GM18511 (cell line): Measurements from ENCODE around the gene SEMA5A.

Source experiments
- ATAC-seq: cut with Tn5 transposase; IDR thresholded peaks from one replicate; pipeline ENCODE4 v1.9.1; 2021; ENCODE audit warnings: mild to moderate bottlenecking, moderate library complexity; ENCODE audit not compliant: unreplicated experiment

Gene SEMA5A

DNA sequence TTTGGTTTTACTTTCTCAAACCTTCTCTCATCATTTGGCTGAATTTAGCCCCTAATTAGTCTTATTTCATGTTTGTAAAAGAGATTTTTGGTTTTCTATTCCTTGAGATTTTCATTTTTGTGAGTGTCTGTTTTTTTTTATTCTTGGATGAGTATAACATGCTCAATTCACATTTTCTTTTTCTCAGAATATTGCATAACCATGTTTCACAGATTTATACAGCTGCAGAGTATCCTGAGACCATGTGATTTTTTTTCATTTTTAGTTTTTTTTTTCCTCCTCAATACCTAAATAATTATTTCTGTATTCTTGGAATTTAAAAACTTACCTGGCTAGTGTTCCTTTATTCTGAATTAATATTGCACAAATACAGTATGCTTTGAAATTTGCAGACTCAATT is 361.9 kb downstream of the SEMA5A start:
- no peak for ATAC-seq

DNA sequence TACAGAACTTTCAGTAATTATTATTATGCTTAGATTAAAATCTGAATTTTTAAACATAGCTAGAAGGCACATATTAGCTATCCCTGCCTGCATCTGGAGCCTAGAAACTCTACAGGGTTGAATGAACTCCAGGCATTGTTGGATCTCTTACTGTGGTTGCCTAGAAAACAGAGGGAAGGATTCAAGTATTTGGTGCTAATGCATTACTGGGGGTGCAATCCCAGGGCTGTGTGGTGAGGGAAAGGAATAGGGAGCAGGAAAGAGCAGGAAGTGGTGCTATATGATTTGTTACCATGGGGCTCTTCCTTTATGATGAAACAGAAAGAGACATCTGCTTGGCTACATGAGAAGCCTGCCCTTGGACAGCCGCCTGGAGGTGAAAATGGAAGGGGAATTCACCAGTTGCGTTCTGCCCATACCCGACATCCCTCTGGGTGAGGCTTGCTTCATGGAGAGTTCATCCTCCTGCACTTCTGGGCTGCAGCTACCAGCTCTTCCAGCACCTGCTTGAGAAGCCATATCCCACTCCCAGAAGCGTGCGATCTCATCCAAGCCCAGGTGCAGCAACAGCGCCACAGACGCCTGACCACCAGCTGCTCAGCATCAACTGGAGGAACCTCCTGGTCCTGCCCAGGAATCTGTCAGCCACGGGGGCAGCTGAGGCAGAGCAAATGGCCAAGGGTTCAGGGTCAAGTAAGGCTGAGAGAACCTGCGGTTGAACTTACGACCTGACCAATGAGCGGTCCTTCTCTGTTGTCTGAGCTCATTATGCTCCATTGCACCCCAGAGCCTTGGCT is 362.8 kb downstream of the SEMA5A start:
- no peak for ATAC-seq

DNA sequence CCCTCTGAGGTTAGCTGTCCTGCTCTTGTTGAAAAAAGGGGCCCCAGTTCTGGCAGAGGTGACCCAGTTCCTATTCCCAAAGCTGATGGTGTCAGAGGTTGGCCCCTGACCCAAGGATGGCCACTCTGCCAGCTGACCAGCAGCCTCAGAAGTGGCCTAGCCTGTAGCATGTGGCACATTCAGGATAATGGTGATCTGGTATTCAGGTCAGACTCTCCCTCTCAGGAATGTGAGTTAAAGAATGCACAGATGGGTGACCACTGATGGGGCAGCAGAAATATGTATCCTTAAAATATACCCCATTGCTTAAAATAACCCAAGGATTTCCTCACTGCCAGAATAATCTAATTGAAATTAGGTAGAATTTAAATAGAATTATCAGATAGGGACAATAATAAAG is 369.2 kb downstream of the SEMA5A start:
- no peak for ATAC-seq

DNA sequence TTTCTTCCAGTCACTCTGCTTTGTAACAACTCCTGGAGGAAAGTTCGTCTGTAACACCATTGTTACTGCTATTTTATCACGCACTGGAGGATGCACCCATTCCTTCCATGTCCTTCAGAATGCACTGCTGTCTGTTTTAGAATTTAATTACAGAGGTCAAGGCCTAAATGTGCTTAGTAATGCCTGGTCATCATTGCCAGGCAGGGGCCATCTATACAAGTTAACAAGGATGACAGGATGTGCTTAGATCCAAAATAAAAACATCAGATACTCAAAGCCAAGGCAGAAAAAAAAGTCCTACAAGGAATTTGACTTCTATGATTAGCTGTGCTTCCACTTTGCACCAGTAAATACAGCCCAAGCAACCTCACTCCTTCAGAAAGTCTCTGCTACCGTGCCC is 371.4 kb downstream of the SEMA5A start:
- no peak for ATAC-seq

DNA sequence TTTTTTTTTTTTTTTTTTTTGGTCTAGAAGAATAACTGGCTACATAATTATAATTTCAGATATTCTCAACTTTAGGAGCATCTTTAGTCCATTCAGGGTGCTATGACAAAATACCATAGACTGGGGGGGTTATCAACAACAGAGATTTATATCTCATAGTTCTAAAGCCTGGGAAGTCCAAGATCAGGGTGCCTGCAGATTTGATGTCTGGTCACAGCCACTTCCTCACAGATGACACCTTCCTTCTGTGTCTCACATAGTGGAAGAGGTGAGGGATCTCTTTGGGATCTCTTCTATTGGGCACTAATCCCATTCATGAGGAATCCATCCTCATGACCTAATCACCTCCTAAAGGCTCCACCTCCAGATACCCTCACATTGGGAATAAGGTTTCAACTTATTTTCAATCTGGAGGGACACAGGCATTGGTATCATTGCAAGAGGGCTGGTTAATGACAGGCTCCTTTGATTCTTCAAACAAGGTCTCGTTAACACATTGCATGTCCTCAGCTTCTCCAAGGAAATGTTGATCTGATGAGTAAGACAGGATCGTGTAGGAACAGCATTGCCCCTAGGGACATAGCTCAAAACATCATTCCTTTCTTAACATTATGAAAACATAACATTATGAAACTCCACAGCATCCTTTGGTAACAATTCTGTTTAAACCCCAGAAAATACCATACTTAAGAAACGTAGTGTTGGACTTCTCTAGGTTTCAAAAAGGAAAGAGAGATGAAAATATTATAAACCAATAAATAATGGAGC is 372.4 kb downstream of the SEMA5A start:
- no peak for ATAC-seq

DNA sequence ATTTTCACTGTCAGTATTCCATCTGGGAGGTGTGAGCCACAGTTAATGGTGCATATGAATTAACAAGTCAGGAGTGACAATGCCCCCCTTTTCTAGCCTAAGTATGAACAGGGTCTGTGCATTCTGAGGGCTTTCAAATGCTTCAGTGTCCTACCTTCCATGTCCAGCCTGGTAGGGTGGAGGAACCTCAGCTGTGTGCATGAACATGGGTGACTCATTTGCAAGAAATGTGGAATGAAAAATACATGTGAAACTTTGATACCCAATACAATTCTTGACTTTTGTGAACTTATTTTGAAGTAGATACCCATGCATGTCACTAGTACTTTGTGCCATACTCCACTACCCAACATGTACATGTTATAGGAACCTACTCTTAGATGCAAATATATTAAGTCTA is 375.8 kb downstream of the SEMA5A start:
- no peak for ATAC-seq

DNA sequence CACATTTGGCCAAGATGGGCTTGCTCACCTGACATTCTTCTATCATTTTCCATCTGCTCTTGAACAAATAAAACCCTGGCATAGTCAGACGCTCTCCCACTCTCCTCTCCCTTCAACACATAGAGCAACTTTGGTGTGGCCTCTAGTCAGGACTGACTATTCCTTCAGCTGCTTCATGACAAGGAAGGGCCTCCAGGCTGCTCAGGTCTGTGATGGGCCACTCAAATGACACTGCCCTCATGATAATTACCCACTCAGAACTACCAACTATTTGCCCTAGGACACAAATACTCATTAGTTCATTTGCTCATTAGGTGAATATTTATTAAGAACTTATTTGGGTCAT is 376.3 kb downstream of the SEMA5A start:
- no peak for ATAC-seq

DNA sequence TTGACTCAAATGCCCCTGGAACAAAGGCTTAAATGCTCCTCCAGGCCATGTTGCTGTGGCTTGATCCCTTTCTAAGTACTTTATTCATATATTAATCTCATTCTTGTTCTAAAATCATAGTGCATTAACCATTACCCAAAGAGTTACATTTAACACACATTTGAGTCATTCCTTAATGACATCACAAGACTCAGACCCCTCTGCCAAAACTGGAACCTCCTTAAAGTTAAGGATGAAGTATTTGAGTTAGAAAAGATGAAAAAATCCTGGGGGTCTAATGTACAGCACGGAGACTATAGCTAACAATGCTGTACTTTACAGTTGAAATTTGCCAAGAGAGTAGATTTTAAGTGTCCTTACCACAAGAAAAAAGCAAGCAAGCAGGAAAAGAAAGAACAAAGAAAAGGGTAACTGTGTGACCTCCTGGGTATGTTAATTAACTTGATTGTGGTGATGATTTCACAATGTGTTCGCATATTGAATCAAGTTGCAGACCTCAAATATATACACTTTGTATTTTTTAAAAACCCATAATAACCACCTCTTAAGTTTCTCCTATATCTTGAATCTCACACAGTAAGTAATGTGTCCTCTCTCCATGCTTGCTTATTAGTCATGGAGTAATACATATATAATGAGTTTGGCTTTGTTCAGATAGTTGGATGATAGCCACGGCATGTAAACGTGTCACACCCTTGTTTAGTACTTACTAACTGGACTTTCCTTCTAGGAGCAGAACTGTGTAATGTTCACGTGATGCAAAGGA is 376.9 kb downstream of the SEMA5A start:
- ATAC-seq, result no peak

DNA sequence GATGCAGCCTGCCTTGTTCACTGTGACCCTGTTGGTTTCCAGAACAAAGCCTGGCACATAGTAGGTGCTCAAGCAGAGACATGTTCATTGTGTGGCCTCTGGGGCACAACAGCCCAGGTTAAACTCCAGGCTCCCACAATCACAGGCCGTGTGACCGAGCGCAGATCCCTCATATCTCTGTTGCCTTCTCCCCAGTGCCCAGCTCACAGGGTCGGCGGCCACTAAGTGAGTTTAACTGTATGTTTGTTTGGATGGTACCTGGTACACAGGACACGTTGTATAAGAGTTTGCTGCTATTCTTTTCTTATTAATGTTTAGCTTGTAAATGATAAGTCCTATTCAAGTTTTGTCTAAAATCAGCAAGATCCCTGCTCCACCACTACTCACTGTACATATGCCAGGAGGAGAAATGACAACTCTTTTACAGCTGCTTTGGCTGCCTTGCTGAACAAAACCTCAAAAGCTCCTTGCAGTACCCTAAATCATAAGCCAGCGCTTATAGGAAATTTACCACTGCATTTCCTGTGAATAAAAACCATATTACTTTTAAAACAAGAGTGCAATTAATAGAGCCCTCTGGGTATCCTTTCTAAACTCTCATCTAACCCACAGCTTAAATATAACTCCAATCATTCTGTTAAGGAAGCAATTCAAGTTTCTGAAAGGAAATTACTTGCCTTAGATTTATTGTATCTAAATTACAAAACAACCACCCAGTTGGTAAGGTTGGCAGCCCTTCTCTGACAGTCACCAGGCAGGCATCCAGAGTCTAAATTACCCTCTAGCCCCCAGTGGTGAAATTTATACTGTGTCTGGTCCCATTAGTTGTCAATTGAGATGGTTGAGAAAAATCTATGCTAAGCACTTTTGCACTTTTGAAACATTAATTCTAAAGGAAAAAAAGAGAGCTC is 379.4 kb downstream of the SEMA5A start:
- no peak for ATAC-seq

DNA sequence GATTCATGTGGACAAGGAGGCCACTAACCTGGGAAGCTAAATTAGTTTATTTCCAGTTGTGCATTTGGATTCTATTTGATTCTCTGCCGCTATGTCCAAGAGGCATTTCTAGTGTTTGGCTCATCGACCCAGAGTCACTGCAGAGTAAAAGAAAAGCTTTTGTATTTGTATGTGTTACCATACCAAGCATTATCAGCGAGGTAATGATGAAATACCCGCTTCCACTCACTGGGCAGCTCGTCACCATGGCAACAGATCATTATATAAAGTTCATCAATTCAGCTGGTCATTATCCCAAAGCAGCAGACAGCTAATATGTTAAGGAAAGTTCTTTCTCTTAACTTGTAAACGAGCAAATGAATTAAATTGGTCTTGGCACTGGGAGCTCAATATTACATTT is 380.3 kb downstream of the SEMA5A start:
- ATAC-seq, result no peak

DNA sequence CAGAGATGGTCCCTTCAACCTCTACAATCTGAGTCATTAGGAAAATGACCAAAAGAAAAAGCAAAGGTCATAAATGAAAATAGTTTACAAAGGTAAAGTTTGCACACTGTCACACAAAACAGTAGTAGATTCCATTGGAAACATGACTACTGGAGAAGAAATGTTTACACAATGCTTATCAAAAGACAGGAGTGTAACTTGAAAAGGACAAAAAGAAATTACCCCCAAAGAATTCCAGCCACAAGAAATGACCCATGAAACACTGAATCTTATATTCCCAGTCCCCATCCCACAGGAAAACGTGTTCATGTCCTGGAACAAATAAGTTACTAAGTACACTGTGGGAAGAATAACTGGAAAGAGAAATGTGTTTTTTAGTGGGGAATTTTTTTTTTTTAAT is 385.1 kb downstream of the SEMA5A start:
- no peak for ATAC-seq

DNA sequence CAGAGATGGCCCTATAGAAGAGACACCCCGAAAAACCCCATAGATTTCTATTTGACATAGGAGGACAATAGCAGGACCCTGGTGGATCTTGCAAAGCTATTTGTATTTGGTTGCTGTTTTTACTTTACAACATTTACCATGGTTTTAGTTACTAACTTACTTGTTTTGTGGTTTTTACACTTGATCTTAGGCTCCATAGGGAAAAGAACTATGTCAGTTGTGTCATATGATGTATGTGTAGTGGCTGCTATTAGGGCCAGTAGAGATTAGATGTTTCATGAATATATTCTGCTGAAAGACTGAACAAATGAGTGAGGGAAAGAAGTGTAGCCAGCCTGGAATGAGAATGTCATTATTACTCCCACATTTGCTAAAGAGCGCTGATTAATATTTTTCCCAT is 388.1 kb downstream of the SEMA5A start:
- ATAC-seq, result no peak

DNA sequence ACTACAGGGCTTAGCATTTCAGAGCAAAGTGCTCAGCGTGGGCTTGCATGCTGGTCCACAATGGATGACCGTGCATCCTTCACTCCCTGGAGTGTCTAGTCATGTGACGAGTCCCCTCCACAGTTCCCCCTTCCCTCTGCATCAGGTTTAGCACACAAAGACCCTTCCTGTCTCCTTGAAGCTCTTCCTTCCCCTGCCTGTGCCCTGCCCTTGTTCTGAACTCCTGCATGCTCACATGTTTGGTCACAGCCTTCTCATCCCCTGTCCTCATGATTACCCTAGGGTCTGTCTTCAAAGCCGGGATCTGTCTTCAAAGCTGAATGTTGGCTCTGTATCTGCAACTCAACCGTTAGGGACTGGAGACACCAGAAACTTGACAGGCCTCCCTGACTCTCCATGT is 388.9 kb downstream of the SEMA5A start:
- no peak for ATAC-seq

DNA sequence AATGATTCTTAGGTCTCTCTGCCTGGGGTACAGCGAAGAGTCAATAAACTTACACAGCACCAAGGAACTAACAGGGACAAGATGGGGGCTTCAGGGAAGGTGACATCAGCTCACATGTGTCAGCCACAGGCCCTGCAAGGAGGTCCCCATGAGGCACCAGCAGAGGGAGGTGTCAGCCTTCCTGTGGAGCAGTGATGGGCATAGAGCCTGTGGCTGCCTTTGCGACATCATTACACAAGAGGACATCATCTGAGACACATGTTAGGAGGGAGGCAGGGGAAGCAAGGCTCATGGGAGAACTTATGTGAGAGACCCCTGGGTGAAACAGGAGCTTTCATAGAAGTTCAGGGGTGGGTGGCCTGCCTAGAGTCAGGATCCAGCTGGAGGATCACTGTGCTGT is 389.6 kb downstream of the SEMA5A start:
- no peak for ATAC-seq

DNA sequence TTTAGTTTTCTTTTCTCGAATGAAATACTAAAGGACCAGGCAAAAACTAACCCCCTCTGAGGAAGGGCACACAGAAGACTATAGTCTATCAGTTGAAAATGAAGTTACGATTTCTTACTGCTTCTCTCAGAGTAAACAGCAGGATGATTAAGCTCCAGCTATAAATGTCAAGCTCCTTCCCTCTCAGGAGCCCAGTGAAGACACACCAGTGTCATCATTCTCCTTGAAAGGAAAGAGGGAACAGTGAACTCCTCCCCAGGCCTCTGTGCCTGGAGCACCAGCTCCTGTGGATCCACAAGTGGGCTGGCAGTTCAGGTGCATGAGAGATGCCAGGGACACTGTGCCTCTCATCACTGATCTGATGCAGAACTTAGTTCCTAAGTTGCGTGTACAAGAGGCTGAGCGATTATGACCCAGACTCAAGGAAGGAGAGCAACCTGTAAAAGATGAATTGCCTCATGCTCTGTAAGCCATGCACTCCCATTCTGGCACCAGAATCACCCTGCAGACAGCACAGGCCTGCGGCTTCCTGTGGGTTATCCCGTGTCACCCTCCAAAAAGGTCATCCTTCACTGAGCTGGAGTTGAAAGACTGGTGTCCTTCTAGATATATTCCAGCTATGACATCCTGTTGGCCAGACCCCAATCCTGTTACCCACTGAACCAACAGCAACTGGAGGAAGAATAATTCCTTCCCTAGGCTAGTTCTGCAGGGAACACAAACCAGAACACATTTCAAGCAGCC is 394.0 kb downstream of the SEMA5A start:
- ATAC-seq, result no peak

DNA sequence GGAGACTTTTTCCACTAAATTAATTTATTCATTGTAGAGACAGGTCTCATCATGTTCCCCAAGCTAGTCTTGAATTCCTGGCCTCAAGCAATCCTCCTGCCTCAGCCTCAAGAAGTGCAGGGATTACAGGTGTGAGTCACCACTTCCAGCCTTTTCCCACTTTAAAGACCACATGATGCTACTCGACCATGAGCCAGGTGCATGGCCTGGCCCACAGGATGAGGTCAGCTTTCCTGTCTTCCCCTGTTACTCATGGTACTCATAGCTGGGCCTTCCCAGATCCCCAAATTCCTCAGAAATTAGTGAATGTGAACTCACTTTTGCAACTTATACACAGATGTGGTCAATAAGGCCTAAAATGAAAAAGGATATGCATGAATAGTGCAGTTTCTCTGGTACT is 395.9 kb downstream of the SEMA5A start:
- no peak for ATAC-seq

DNA sequence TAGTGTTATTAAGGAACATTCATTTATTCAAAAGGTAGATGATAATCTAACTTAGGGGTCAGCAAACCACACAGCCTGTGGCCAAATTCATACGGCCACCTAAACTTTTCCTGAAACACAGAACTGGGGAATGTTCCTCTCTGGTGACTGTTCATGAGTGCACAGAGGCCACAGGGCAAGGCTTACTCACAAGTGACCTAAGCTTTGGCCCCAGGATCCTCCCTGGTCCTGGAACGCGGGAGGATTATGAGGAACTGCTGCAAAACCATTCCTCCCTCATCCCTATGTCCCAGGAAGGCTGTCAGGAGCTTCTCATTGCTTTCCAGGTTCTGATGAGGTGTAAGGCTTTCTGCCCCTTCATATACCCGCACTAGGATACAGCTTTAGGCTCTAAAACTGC is 397.6 kb downstream of the SEMA5A start:
- no peak for ATAC-seq

DNA sequence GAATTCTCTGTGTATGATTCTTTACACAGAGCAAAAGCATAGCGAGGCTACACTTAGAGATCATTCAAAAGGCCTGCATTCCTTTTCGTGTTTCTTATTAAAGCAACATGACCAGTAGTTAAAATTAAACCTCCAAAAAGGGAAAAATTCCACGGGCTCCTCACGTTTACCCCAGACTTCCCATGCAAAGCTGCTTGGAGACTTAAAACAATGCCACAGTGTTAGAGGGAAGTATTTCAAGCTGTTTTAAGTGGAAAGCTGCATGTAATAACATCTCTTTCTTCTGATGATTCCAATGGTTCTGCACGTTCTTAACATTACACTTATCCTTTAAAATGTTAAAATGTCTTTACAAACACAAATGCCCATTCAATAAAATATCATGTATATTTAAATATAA is 405.2 kb downstream of the SEMA5A start:
- ATAC-seq, result no peak

DNA sequence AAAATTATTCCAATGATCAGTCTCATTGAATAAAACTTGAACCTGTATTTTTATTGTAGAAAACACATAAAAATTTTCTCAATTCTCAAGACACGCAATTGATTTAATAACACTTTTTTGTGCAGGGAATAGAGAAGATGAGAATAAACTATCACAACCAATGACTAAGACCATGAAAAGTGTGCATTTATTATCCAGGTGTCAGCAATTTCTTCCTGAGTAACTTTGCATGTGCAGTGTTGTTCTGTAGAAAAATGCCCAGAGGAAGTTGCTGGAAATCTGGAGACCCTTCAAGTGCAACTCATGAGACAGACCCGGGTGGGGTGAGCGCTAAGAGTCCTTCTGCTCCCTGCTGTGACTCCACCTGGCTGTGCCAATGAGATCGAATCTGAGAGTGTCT is 405.7 kb downstream of the SEMA5A start:
- ATAC-seq, result no peak

DNA sequence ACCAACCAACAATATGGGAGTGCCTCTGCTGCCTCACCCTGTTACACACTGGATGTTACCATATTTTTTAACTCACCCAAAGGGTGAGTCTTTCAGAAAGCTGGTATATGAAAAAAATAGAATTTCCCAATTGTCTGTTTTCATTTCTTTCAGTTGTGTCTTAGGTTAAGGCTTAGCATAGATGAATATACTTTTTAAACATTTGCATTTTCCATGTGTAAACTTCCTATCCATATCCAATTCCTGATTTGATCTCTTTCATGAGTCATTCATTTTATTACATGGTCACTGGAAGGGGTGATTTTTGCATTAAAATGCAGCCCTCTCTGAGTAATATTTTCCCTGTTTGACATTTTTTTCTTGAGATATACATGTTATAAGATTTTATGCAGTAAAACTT is 406.5 kb downstream of the SEMA5A start:
- no peak for ATAC-seq
